CD4-positive, CD25-positive, alpha-beta regulatory T cell (primary cell): ENCODE measurements around the gene YIPF1. TPM values are rescaled to one million over a fixed set of nuclear protein-coding genes. Genes with fewer than 3 reads are reported as not detected.

ENCODE experiments used
- ATAC-seq, 2 donors: fragments of 150-1000 bp; cut with Tn5 transposase; one replicate each; pipeline ENCODE4 v1.10.0; 2021; ENCODE audit warnings: low read depth in 2 of 2, moderate number of reproducible peaks in 2 of 2, moderate library complexity in 1 of 2
- DNase-seq, 3 donors: peaks; one replicate each; pipeline versions ENCODE4 v3.0.0 to v3.0.0-alpha.2; 2012 to 2022; ENCODE audit warnings: mixed read lengths in 1 of 3
- H3K27ac ChIP-seq: one replicate; pipeline ENCODE4 v1.7.0; 2013; ENCODE audit warnings: mild to moderate bottlenecking, low read length; ENCODE audit not compliant: insufficient read depth, poor library complexity, severe bottlenecking
- H3K27me3 ChIP-seq: one replicate; pipeline ENCODE4 v1.7.0; 2013; ENCODE audit warnings: low read length; ENCODE audit not compliant: control insufficient read depth, insufficient read depth
- H3K36me3 ChIP-seq: one replicate; pipeline ENCODE4 v1.7.0; 2013; ENCODE audit warnings: mild to moderate bottlenecking, low read length, moderate library complexity; ENCODE audit not compliant: control insufficient read depth, insufficient read depth
- H3K4me1 ChIP-seq: 2 replicates; pipeline ENCODE4 v1.7.0; 2013; ENCODE audit warnings: mild to moderate bottlenecking, low read length; ENCODE audit not compliant: insufficient read depth, control insufficient read depth, poor library complexity, severe bottlenecking
- H3K4me3 ChIP-seq: one replicate; pipeline ENCODE4 v1.7.0; 2013; ENCODE audit warnings: low read depth, mild to moderate bottlenecking, low read length, moderate library complexity
- H3K9me3 ChIP-seq, 2 experiments: 1 replicate in 1 of 2; 2 replicates in 1 of 2; pipeline ENCODE4 v1.7.0; 2013; ENCODE audit warnings: low read length in 2 of 2, mild to moderate bottlenecking in 1 of 2, moderate library complexity in 1 of 2; ENCODE audit not compliant: control insufficient read depth in 2 of 2
- H3K27ac Mint-ChIP-seq, 3 donors: one replicate each; pipeline ENCODE4 v1.8.0; 2020 to 2022; ENCODE audit warnings: mild to moderate bottlenecking in 3 of 3, mixed read lengths in 3 of 3, moderate library complexity in 2 of 3
- H3K27me3 Mint-ChIP-seq: one replicate; pipeline ENCODE4 v1.8.0; 2022; ENCODE audit warnings: mild to moderate bottlenecking, mixed read lengths
- H3K36me3 Mint-ChIP-seq: one replicate; pipeline ENCODE4 v1.8.0; 2020; ENCODE audit warnings: mixed read lengths
- H3K4me1 Mint-ChIP-seq, 4 donors: one replicate each; pipeline ENCODE4 v1.8.0; 2020 to 2022; ENCODE audit warnings: mixed read lengths in 4 of 4, mild to moderate bottlenecking in 1 of 4
- H3K4me3 Mint-ChIP-seq, 4 donors: one replicate each; pipeline ENCODE4 v1.8.0; 2020 to 2022; ENCODE audit warnings: mild to moderate bottlenecking in 4 of 4, mixed read lengths in 4 of 4, moderate library complexity in 3 of 4
- H3K9me3 Mint-ChIP-seq, 7 donors: one replicate each; pipeline ENCODE4 v1.8.0; 2020 to 2022; ENCODE audit warnings: mixed read lengths in 7 of 7, mild to moderate bottlenecking in 3 of 7, moderate library complexity in 2 of 7
- polyA plus RNA-seq, 4 donors: library from polyadenylated mRNA; unstranded; fragments of 300-500 nt; fragmentation: Illumina TruSeq; gene quantifications; one replicate each; pipeline ENCODE4 v1.2.3, GENCODE V29; 2021
- total RNA-seq: library from RNA; stranded (reverse); gene quantifications from one replicate; pipeline ENCODE4 v1.2.3, GENCODE V29; 2022

The YIPF1 gene
- total and polyA plus RNA-seq, 5 donors from 2014 or later: 16.0 to 51.4 (median 35.9) TPM

- no peaks in the 10 kb centered on the region for H3K36me3 ChIP-seq
- Mint-ChIP-seq H3K4me3 (no peak overlapping the region), H3K27ac (peak overlapping the region in 1 of 3 donors; percentile 56), H3K9me3 (no peaks in the 10 kb centered on the region), H3K36me3 (no peaks in the 10 kb centered on the region), H3K4me1 (peaks cover 0 to 2% (median 0%) of the 10 kb centered on the region in 4 donors), H3K27me3 (no peaks in the 10 kb centered on the region)
- H3K9me3 ChIP-seq: no peaks in the 10 kb centered on the region
- ATAC-seq (no peak), DNase-seq (no peak)
- no peaks in the 10 kb centered on the region for H3K27me3 ChIP-seq
- H3K4me3 ChIP-seq: no peak overlapping the region
- H3K4me1 ChIP-seq: no peaks in the 10 kb centered on the region
- H3K27ac ChIP-seq: no peak overlapping the region
Measured at GRCh38 chr1:53902235-53903138, 12.9 kb upstream of the YIPF1 start.

GRCh38 chr1:53899708-53900107, 10.1 kb upstream of the YIPF1 start:
- H3K4me1 Mint-ChIP-seq: peaks cover 0 to 6% (median under 1%) of the 10 kb centered on the region in 4 donors
- no peak overlapping the region for H3K4me3 Mint-ChIP-seq
- no peak overlapping the region for H3K4me3 ChIP-seq
- H3K27ac ChIP-seq: no peak overlapping the region
- H3K27me3 Mint-ChIP-seq: no peaks in the 10 kb centered on the region
- no peaks in the 10 kb centered on the region for H3K4me1 ChIP-seq
- no peaks in the 10 kb centered on the region for H3K9me3 ChIP-seq
- H3K36me3 ChIP-seq: no peaks in the 10 kb centered on the region
- H3K27me3 ChIP-seq: no peaks in the 10 kb centered on the region
- H3K36me3 Mint-ChIP-seq: no peaks in the 10 kb centered on the region
- DNase-seq (no peak), ATAC-seq (no peak)
- no peak overlapping the region for H3K27ac Mint-ChIP-seq
- H3K9me3 Mint-ChIP-seq: no peaks in the 10 kb centered on the region

GRCh38 chr1:53899206-53899628, 9.6 kb upstream of the YIPF1 start:
- Mint-ChIP-seq H3K27me3 (no peaks in the 10 kb centered on the region), H3K9me3 (no peaks in the 10 kb centered on the region), H3K27ac (no peak overlapping the region), H3K4me3 (no peak overlapping the region), H3K4me1 (peaks cover 0 to 6% (median under 1%) of the 10 kb centered on the region in 4 donors), H3K36me3 (no peaks in the 10 kb centered on the region)
- Histone ChIP-seq H3K4me3 (no peak overlapping the region), H3K36me3 (no peaks in the 10 kb centered on the region), H3K4me1 (no peaks in the 10 kb centered on the region), H3K27ac (no peak overlapping the region), H3K9me3 (no peaks in the 10 kb centered on the region), H3K27me3 (peaks cover 3% of the 10 kb centered on the region)
- DNase-seq: no peak
- ATAC-seq: no peak

GRCh38 chr1:53896635-53897229, 7.1 kb upstream of the YIPF1 start:
- Mint-ChIP-seq H3K4me1 (peaks cover 0 to 6% (median under 1%) of the 10 kb centered on the region in 4 donors), H3K9me3 (no peaks in the 10 kb centered on the region), H3K27ac (no peak overlapping the region), H3K4me3 (no peak overlapping the region), H3K27me3 (no peaks in the 10 kb centered on the region), H3K36me3 (no peaks in the 10 kb centered on the region)
- Histone ChIP-seq H3K4me1 (no peaks in the 10 kb centered on the region), H3K36me3 (no peaks in the 10 kb centered on the region), H3K27ac (no peak overlapping the region), H3K9me3 (no peaks in the 10 kb centered on the region), H3K27me3 (peaks cover 3% of the 10 kb centered on the region), H3K4me3 (no peak overlapping the region)
- DNase-seq (no peak), ATAC-seq (no peak)

- Mint-ChIP-seq H3K4me1 (peaks cover 1 to 15% (median 7%) of the 10 kb centered on the region in 4 donors), H3K27ac (peak overlapping the region in 1 of 3 donors; percentile 82)
Measured at GRCh38 chr1:53895421-53895820, 5.8 kb upstream of the YIPF1 start.

GRCh38 chr1:53894644-53895043, 5.0 kb upstream of the YIPF1 start:
- H3K36me3 Mint-ChIP-seq: no peaks in the 10 kb centered on the region
- H3K9me3 Mint-ChIP-seq: no peaks in the 10 kb centered on the region
- DNase-seq (no peak), ATAC-seq (no peak)
- no peaks in the 10 kb centered on the region for H3K9me3 ChIP-seq
- no peak overlapping the region for H3K27ac ChIP-seq
- H3K4me3 Mint-ChIP-seq: peak overlapping the region in 1 of 4 donors; percentile 90
- peaks cover 8% of the 10 kb centered on the region for H3K4me1 ChIP-seq
- peaks cover 3% of the 10 kb centered on the region for H3K27me3 ChIP-seq
- no peaks in the 10 kb centered on the region for H3K27me3 Mint-ChIP-seq
- no peak overlapping the region for H3K27ac Mint-ChIP-seq
- H3K36me3 ChIP-seq: no peaks in the 10 kb centered on the region
- H3K4me1 Mint-ChIP-seq: peaks cover 4 to 22% (median 14%) of the 10 kb centered on the region in 4 donors
- no peak overlapping the region for H3K4me3 ChIP-seq

More at GRCh38 chr1:53895421-53895820, 5.8 kb upstream of the YIPF1 start:
- DNase-seq (no peak), ATAC-seq (no peak)
- Mint-ChIP-seq H3K27me3 (no peaks in the 10 kb centered on the region), H3K9me3 (no peaks in the 10 kb centered on the region), H3K4me3 (no peak overlapping the region), H3K36me3 (no peaks in the 10 kb centered on the region)
- Histone ChIP-seq H3K4me1 (peaks cover 4% of the 10 kb centered on the region), H3K4me3 (no peak overlapping the region), H3K27ac (no peak overlapping the region), H3K27me3 (peaks cover 3% of the 10 kb centered on the region), H3K36me3 (no peaks in the 10 kb centered on the region), H3K9me3 (no peaks in the 10 kb centered on the region)

GRCh38 chr1:53893999-53894636, 4.5 kb upstream of the YIPF1 start, which contains the start of gene DIO1:
TSS of gene DIO1 (plus strand) at chr1:53894187. CDS start at chr1:53894211, 24 bp downstream.
- DNase-seq (no peak), ATAC-seq (no peak)
- Mint-ChIP-seq H3K4me1 (peaks cover 6 to 22% (median 15%) of the 10 kb centered on the region in 4 donors), H3K9me3 (no peaks in the 10 kb centered on the region), H3K27me3 (no peaks in the 10 kb centered on the region), H3K4me3 (peak within 1 kb of the TSS in 2 of 4 donors; percentile 2 to 90), H3K36me3 (no peaks in the 10 kb centered on the region), H3K27ac (no peak within 1 kb of the TSS)
- Histone ChIP-seq H3K4me1 (peaks cover 11% of the 10 kb centered on the region), H3K27ac (no peak within 1 kb of the TSS), H3K36me3 (no peaks in the 10 kb centered on the region), H3K4me3 (no peak within 1 kb of the TSS), H3K9me3 (no peaks in the 10 kb centered on the region), H3K27me3 (peaks cover 3% of the 10 kb centered on the region)
